Panc1 (cell line): ENCODE data around the gene UNC13A. TPM values are rescaled to one million over a fixed set of nuclear protein-coding genes. Genes with fewer than 3 reads are reported as not detected.

Experiments used
- ATAC-seq: fragments of 200-7000 bp; cut with Tn5 transposase; 2 replicates; pipeline ENCODE4 v1.9.1; 2020; ENCODE audit warnings: mild to moderate bottlenecking, moderate library complexity
- BruUV-seq: library from RNA; stranded (reverse); fragments of 400-500 nt; replicated peaks from 2 replicates; lab custom pipeline; 2021; lab: Mats Ljungman, UMichigan
- CTCF ChIA-PET: fragments of 300-600 bp; sonication (Branson Sonifier 250); formaldehyde crosslinking; loops from one replicate; lab custom pipeline; 2022; ENCODE audit warnings: antibody characterized with exemption; lab: Charles Lee
- POLR2A ChIA-PET: fragments of 300-600 bp; sonication (Branson Sonifier 250); formaldehyde crosslinking; loops from one replicate; lab custom pipeline; 2022; ENCODE audit warnings: antibody characterized with exemption; lab: Charles Lee
- DNase-seq: peaks from one replicate; pipeline ENCODE4 v3.0.0-alpha.2; 2010; ENCODE audit warnings: low read depth, low spot score
- H3K27ac ChIP-seq: 2 replicates; pipeline ENCODE4 v1.5.1; 2011; ENCODE audit warnings: mild to moderate bottlenecking, low read length, inconsistent platforms
- H3K27me3 ChIP-seq: fragments of 200-500 bp; sonication (Bioruptor generic); 2 replicates; pipeline ENCODE4 v1.6.0; 2014; ENCODE audit warnings: low read length, inconsistent platforms; ENCODE audit not compliant: control insufficient read depth, insufficient read depth
- H3K36me3 ChIP-seq: fragments of 200-500 bp; sonication (Bioruptor generic); 2 replicates; pipeline ENCODE4 v1.5.1; 2014; ENCODE audit warnings: inconsistent platforms, mild to moderate bottlenecking, low read length, moderate library complexity; ENCODE audit not compliant: control insufficient read depth, insufficient read depth
- H3K4me1 ChIP-seq: 2 replicates; pipeline ENCODE4 v1.5.1; 2011; ENCODE audit warnings: inconsistent platforms, mild to moderate bottlenecking, low read length, moderate library complexity; ENCODE audit not compliant: control insufficient read depth, insufficient read depth
- H3K4me3 ChIP-seq, 2 experiments: 2 replicates each; pipeline ENCODE4 v1.5.1; 2011 to 2012; ENCODE audit warnings: low read depth in 2 of 2, low read length in 2 of 2, mild to moderate bottlenecking in 2 of 2, inconsistent platforms in 1 of 2, moderate library complexity in 1 of 2
- H3K9me3 ChIP-seq: fragments of 200-500 bp; sonication (Bioruptor generic); 2 replicates; pipeline ENCODE4 v1.5.1; 2014; ENCODE audit warnings: low read depth, mild to moderate bottlenecking, inconsistent platforms, low read length, moderate library complexity; ENCODE audit not compliant: control insufficient read depth, insufficient read depth
- CTCF ChIP-seq: fragments of 450-650 bp; IDR thresholded peaks from 2 replicates; pipeline ENCODE4 v1.5.1; 2017; ENCODE audit warnings: mild to moderate bottlenecking
- POLR2AphosphoS5 ChIP-seq: IDR thresholded peaks from 2 replicates; pipeline ENCODE4 v1.6.1; 2012; ENCODE audit warnings: mild to moderate bottlenecking, low read depth, low read length, moderate library complexity
- REST ChIP-seq, 2 experiments: IDR thresholded peaks; 2 replicates each; pipeline ENCODE4 v1.6.1; 2011 to 2012; ENCODE audit warnings: low read depth in 2 of 2, control low read depth in 1 of 2, low read length in 1 of 2, mild to moderate bottlenecking in 1 of 2, moderate library complexity in 1 of 2; ENCODE audit not compliant: insufficient read depth in 1 of 2
- SIN3A ChIP-seq: IDR thresholded peaks from 2 replicates; pipeline ENCODE4 v1.6.1; 2012; ENCODE audit warnings: low read depth, mild to moderate bottlenecking, low read length, moderate library complexity, borderline replicate concordance; ENCODE audit not compliant: insufficient read depth
- TCF7L2 ChIP-seq: IDR thresholded peaks from 2 replicates; pipeline ENCODE4 v1.6.1; 2011; ENCODE audit warnings: mild to moderate bottlenecking, low read depth, low read length, inconsistent platforms
- in situ Hi-C: cut with HindIII; loops from 2 replicates; pipeline ENCODE4 v1.10.0; 2016; ENCODE audit warnings: low sequenced_read_pairs, low pct_unique_long_range_greater_than_20kb
- intact Hi-C: fragments of 100-400 bp; cut with micrococcal nuclease; formaldehyde crosslinking; loops from one replicate; pipeline ENCODE4 v1.10.0; 2022; ENCODE audit not compliant: unreplicated experiment
- total RNA-seq: library from RNA; stranded (reverse); gene quantifications from one replicate; pipeline ENCODE4 v1.2.1, GENCODE V29; 2021; ENCODE audit not compliant: unreplicated experiment

The UNC13A gene
- total RNA-seq, 1 experiment from 2014 or later, result 0.46 TPM

- Histone ChIP-seq H3K4me3 (peak overlapping the region in 1 of 2 experiments; percentile 76; a peak in 2 of 4 replicates), H3K9me3 (no peaks in the 10 kb centered on the region), H3K36me3 (no peaks in the 10 kb centered on the region), H3K27me3 (no peaks in the 10 kb centered on the region), H3K27ac (peak overlapping the region; percentile 77), H3K4me1 (peaks cover 9% of the 10 kb centered on the region)
- in situ Hi-C loops, result no loop called here
- POLR2A ChIA-PET, result no interaction called here
- intact Hi-C loops, result no loop called here
- ATAC-seq (no peak), DNase-seq (no peak)
- CTCF ChIA-PET, result no interaction called here
- TF ChIP-seq CTCF (no peak), SIN3A (no peak), TCF7L2 (no peak), REST (IDR thresholded peaks at IDR 0.05; ENCODE audit: insufficient read depth in 1 of 2, low read depth in 2 of 2, low read length in 1 of 2) (no peak), POLR2AphosphoS5 (no peak)
- BruUV-seq, result no TSS peak
Measured at GRCh38 chr19:17718550-17718946, 30.4 kb upstream of the UNC13A start.

- ChIA-PET POLR2A (interaction anchor here (0.6 kb wide), 2 partner anchors 153 to 563 kb away, joined by 3 to 6 read pairs; no protein-coding TSS in a partner anchor), CTCF (interaction anchor here (0.6 kb wide), 1 partner anchor 373 kb away, joined by 4 read pairs; no protein-coding TSS in a partner anchor)
- Histone ChIP-seq H3K9me3 (no peaks in the 10 kb centered on the region), H3K4me3 (no peak overlapping the region), H3K36me3 (no peaks in the 10 kb centered on the region), H3K27me3 (no peaks in the 10 kb centered on the region), H3K27ac (no peak overlapping the region), H3K4me1 (peaks cover 9% of the 10 kb centered on the region)
- intact Hi-C loops, result no loop called here
- no TSS peak for BruUV-seq
- ATAC-seq (no peak), DNase-seq (no peak)
- in situ Hi-C loops, result no loop called here
- TF ChIP-seq SIN3A, result no peak
- TF ChIP-seq TCF7L2, result no peak
- no peak for TF ChIP-seq CTCF
- TF ChIP-seq POLR2AphosphoS5, result no peak
- TF ChIP-seq REST (IDR thresholded peaks at IDR 0.05; ENCODE audit: insufficient read depth in 1 of 2, low read depth in 2 of 2, low read length in 1 of 2), result no peak
Measured at GRCh38 chr19:17716309-17716929, 28.3 kb upstream of the UNC13A start.
